ENCODE data around the gene RAPGEF1.

RAPGEF1 gene

GRCh38 chr9:131622523-131622922 lies 117.4 kb downstream of the RAPGEF1 start:
- TF ChIP-seq CTCF (IDR thresholded peaks at IDR 0.05; ENCODE audit: borderline replicate concordance, insufficient read depth, low read depth, low read length), result 0 out of 2 replicates have a peak, but pooled peaks have one; percentile 1
- H3K4me3 ChIP-seq (ENCODE audit: low read depth, low read length), result no peak overlapping the region

DNA sequence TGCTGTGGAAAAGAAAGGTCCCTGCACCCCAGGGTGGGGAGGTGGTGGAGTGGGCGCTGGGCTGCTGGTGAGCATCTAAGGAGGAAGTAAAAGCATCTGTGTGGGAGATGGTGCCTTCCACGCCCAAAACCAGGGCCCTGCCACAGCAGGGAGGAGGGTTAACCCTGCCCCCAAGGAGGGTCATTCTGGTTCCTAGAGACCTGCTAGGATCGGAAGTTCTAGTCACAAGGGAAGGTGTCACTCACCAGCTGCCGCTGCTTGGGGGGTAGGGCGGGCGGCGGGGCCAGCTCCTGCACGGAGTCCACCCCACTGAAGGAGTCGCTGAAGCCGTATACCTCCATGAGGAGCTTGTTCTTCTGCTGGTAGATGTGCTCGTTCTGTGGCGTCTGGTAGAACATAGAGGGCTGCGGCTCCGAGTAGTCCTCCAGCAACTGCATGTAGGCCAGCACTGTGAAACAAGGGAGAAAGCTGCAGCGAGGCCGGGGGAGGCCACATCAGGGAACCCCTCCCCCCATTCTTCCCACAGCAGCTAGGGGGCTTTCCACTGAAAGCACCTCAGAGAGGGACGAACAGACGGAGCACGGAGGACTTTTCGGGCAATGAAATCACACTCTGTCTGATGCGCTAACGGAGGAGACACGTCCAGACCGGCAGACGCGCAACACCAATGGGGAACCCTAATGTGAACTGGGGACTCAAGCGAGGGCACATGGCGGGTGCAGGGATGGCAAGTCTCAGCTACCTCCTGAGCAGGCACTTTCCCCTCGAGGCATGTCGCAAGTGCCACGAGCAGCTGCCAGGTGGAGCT lies 118.1 kb downstream of the RAPGEF1 start:
- no peak for TF ChIP-seq CTCF (IDR thresholded peaks at IDR 0.05; ENCODE audit: borderline replicate concordance, insufficient read depth, low read depth, low read length)
- no peak overlapping the region for H3K4me3 ChIP-seq (ENCODE audit: low read depth, low read length)

GRCh38 chr9:131620764-131621520 lies 118.9 kb downstream of the RAPGEF1 start:
- H3K4me3 ChIP-seq (ENCODE audit: low read depth, low read length), result no peak overlapping the region
- no peak for TF ChIP-seq CTCF (IDR thresholded peaks at IDR 0.05; ENCODE audit: borderline replicate concordance, insufficient read depth, low read depth, low read length)

- no peak overlapping the region for H3K4me3 ChIP-seq (ENCODE audit: low read depth, low read length)
- no peak for TF ChIP-seq CTCF (IDR thresholded peaks at IDR 0.05; ENCODE audit: borderline replicate concordance, insufficient read depth, low read depth, low read length)
Observed at GRCh38 chr9:131619680-131620079, 120.2 kb downstream of the RAPGEF1 start.

DNA sequence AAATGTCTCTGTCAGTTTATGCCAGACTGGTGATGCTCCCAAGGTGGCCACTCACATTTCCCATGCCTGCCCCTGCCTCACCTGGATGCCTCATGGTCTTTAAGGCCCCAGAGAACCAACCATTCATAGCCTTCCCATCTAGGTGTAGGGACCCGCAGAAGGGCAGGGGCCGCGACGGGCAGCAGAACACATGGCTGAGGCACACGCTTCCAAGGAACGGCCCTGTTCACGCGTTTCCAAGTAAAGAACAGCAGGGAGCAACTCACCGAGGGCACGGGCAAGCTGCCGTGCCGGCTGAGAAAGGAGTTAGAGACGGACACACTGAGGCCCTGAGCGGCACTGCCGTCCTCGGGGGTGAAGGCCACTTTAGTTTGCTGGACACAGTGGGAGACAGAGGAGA lies 121.1 kb downstream of the RAPGEF1 start:
- H3K4me3 ChIP-seq (ENCODE audit: low read depth, low read length), result no peak overlapping the region
- no peak for TF ChIP-seq CTCF (IDR thresholded peaks at IDR 0.05; ENCODE audit: borderline replicate concordance, insufficient read depth, low read depth, low read length)

DNA sequence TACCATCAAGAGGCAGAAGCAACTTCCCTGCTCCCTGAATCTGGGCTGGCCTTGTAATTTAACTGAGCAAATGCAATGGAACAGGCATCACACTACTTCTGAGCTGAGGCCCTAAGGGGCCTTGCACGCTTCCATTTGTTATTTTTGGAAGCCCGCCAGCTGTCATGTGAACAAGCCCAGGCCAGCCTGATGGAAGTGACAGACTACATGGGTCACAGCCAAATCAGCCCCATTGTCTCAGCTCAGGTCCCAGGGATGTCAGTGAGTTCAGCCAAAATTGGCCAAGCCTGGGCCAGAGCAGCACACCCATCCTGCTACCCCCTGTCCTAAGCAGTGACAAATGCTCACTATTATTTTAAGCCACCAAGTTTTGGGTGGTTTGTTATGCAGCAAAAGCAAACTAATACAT lies 121.8 kb downstream of the RAPGEF1 start:
- no peak for TF ChIP-seq CTCF (IDR thresholded peaks at IDR 0.05; ENCODE audit: borderline replicate concordance, insufficient read depth, low read depth, low read length)
- H3K4me3 ChIP-seq (ENCODE audit: low read depth, low read length), result no peak overlapping the region
